ENCODE measurements around the gene C1orf21.

The C1orf21 gene

DNA sequence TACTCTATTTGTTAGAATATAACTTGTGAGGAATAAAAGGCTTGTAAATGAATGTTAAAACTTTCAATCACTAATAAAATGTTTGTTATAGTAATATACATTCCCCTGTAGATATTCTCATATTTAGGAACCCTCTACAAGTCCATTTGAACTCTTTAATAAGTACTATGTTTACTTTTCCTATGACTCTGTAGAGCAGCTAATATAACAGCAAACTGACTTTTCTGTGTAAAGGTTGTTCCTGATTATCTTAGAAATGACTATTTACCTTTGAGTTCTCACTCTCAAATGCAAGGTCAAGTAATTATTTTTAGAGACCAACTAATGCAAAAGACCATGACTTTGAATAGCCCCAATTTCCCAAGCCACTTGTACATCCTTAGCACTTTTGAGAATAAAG is 130.3 kb downstream of the C1orf21 start:
- H3K27me3 ChIP-seq (ENCODE audit: insufficient read depth, low read length, poor library complexity, severe bottlenecking), result no peaks in the 10 kb centered on the region
- no peak overlapping the region for H3K4me2 ChIP-seq (ENCODE audit: low read depth, low read length, poor library complexity, severe bottlenecking)
- H3F3A ChIP-seq (ENCODE audit: low read depth), result no peaks in the 10 kb centered on the region
- H3K36me3 ChIP-seq (ENCODE audit: insufficient read depth, low read length), result no peaks in the 10 kb centered on the region
- H3K9me3 ChIP-seq (ENCODE audit: insufficient read depth, low read depth, low read length), result no peaks in the 10 kb centered on the region
- no peaks in the 10 kb centered on the region for H3K79me2 ChIP-seq (ENCODE audit: insufficient read depth, low read length)
- no peaks in the 10 kb centered on the region for H3K4me1 ChIP-seq (ENCODE audit: insufficient read depth, low read length, poor library complexity, severe bottlenecking)
- TF ChIP-seq, protein P1, sequence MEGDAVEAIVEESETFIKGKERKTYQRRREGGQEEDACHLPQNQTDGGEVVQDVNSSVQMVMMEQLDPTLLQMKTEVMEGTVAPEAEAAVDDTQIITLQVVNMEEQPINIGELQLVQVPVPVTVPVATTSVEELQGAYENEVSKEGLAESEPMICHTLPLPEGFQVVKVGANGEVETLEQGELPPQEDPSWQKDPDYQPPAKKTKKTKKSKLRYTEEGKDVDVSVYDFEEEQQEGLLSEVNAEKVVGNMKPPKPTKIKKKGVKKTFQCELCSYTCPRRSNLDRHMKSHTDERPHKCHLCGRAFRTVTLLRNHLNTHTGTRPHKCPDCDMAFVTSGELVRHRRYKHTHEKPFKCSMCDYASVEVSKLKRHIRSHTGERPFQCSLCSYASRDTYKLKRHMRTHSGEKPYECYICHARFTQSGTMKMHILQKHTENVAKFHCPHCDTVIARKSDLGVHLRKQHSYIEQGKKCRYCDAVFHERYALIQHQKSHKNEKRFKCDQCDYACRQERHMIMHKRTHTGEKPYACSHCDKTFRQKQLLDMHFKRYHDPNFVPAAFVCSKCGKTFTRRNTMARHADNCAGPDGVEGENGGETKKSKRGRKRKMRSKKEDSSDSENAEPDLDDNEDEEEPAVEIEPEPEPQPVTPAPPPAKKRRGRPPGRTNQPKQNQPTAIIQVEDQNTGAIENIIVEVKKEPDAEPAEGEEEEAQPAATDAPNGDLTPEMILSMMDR (conservative IDR thresholded peaks at IDR 0.05; ENCODE audit: low read length), result no peak
- TF ChIP-seq EZH2phosphoT487 (IDR thresholded peaks at IDR 0.05; ENCODE audit: borderline replicate concordance), result no peak
- H2AFZ ChIP-seq (ENCODE audit: low read length), result no peak overlapping the region
- H3K9me2 ChIP-seq (replicated peaks; ENCODE audit: low read depth, low read length), result no peaks in the 10 kb centered on the region
- H3K4me3 ChIP-seq (ENCODE audit: low read length, poor library complexity, severe bottlenecking), result no peak overlapping the region
- H4K20me1 ChIP-seq (ENCODE audit: insufficient read depth, low read length, poor library complexity, severe bottlenecking), result no peaks in the 10 kb centered on the region
- no peak overlapping the region for H3K9ac ChIP-seq (ENCODE audit: low read depth, low read length, poor library complexity, severe bottlenecking)

DNA sequence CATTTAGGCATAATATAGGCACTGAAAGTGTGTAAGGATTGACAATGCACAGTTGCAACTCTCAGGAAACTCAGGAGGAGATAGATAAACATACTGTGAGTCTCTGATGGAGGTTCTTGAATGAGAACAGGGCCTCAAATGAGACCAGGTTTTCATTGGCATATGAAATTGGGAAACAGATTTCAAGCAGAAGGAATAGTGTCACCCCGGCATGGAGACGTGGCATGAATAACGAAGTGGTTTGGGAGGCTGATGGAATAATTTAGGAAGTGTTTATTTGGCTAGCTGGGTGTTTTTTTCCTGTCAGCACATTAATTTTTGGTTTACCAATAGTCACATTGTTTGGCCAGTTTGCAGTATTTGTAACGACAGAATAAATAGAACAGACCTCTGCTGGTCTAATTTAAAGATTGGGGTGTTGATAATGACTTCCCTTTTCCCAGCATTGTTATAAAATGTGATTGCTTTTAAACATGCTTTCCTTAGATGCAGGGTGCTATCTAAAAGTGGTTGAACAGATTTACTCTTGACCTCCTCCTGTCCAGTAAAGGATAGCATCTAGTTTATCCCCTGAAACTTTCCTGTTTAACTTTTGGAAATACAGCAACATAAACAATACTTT is 132.0 kb downstream of the C1orf21 start:
- Histone ChIP-seq H3K4me1 (ENCODE audit: insufficient read depth, low read length, poor library complexity, severe bottlenecking) (no peaks in the 10 kb centered on the region), H3K4me2 (ENCODE audit: low read depth, low read length, poor library complexity, severe bottlenecking) (no peak overlapping the region), H2AFZ (ENCODE audit: low read length) (no peak overlapping the region), H3K4me3 (ENCODE audit: low read length, poor library complexity, severe bottlenecking) (no peak overlapping the region), H3K9me3 (ENCODE audit: insufficient read depth, low read depth, low read length) (no peaks in the 10 kb centered on the region), H3K27me3 (ENCODE audit: insufficient read depth, low read length, poor library complexity, severe bottlenecking) (no peaks in the 10 kb centered on the region), H3K36me3 (ENCODE audit: insufficient read depth, low read length) (no peaks in the 10 kb centered on the region), H3K79me2 (ENCODE audit: insufficient read depth, low read length) (no peaks in the 10 kb centered on the region), H3K9me2 (replicated peaks; ENCODE audit: low read depth, low read length) (no peaks in the 10 kb centered on the region), H3F3A (ENCODE audit: low read depth) (no peaks in the 10 kb centered on the region), H4K20me1 (ENCODE audit: insufficient read depth, low read length, poor library complexity, severe bottlenecking) (no peaks in the 10 kb centered on the region), H3K9ac (ENCODE audit: low read depth, low read length, poor library complexity, severe bottlenecking) (no peak overlapping the region)
- TF ChIP-seq, protein P1 (conservative IDR thresholded peaks at IDR 0.05; ENCODE audit: low read length), result no peak
- no peak for TF ChIP-seq EZH2phosphoT487 (IDR thresholded peaks at IDR 0.05; ENCODE audit: borderline replicate concordance)

DNA sequence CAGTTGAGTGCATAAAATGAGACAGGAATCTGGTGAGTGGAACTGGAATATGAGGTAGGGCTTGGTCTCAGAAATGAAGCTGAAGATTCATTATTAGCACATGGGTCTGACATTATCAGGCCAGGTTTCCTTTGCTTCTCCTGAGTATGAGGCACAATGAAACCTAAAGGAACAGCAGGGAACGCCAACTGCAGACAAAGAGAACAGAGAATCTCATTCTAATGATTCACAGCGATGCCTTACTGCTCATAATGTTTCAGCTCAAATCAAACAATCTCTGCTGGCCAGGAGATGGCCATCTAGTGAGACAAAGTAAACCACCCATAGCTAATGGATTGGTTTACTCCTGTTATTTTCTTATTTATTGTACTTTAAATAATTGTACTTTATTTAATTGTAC is 133.5 kb downstream of the C1orf21 start:
- TF ChIP-seq EZH2phosphoT487 (IDR thresholded peaks at IDR 0.05; ENCODE audit: borderline replicate concordance), result no peak
- TF ChIP-seq, protein P1 (conservative IDR thresholded peaks at IDR 0.05; ENCODE audit: low read length), result no peak
- H3K4me2 ChIP-seq (ENCODE audit: low read depth, low read length, poor library complexity, severe bottlenecking), result no peak overlapping the region
- no peaks in the 10 kb centered on the region for H3K9me2 ChIP-seq (replicated peaks; ENCODE audit: low read depth, low read length)
- no peaks in the 10 kb centered on the region for H3K4me1 ChIP-seq (ENCODE audit: insufficient read depth, low read length, poor library complexity, severe bottlenecking)
- H2AFZ ChIP-seq (ENCODE audit: low read length), result no peak overlapping the region
- H3K9me3 ChIP-seq (ENCODE audit: insufficient read depth, low read depth, low read length), result no peaks in the 10 kb centered on the region
- H3K79me2 ChIP-seq (ENCODE audit: insufficient read depth, low read length), result no peaks in the 10 kb centered on the region
- H3K9ac ChIP-seq (ENCODE audit: low read depth, low read length, poor library complexity, severe bottlenecking), result no peak overlapping the region
- H3K27me3 ChIP-seq (ENCODE audit: insufficient read depth, low read length, poor library complexity, severe bottlenecking), result no peaks in the 10 kb centered on the region
- no peak overlapping the region for H3K4me3 ChIP-seq (ENCODE audit: low read length, poor library complexity, severe bottlenecking)
- no peaks in the 10 kb centered on the region for H3K36me3 ChIP-seq (ENCODE audit: insufficient read depth, low read length)
- H3F3A ChIP-seq (ENCODE audit: low read depth), result no peaks in the 10 kb centered on the region
- H4K20me1 ChIP-seq (ENCODE audit: insufficient read depth, low read length, poor library complexity, severe bottlenecking), result no peaks in the 10 kb centered on the region
